MCF 10A (cell line): ENCODE measurements around the gene NDUFS8. TPM values are rescaled to one million over a fixed set of nuclear protein-coding genes. Genes with fewer than 3 reads are reported as not detected.
"Not testable (repeated sequence)": the region's sequence is repeated elsewhere in the genome, so short reads cannot be mapped to it uniquely, and the experiment has no call there.

ENCODE experiments used
- Bru-seq: library from RNA; stranded (reverse); fragments of 400-500 nt; gene quantifications from one replicate; lab custom pipeline; 2021; lab: Mats Ljungman, UMichigan
- BruChase-seq, 2 experiments: library from RNA; stranded (reverse); fragments of 400-500 nt; gene quantifications; one replicate each; lab custom pipeline; 2021; lab: Mats Ljungman, UMichigan
- BruUV-seq: library from RNA; stranded (reverse); fragments of 400-500 nt; replicated peaks from 2 replicates; lab custom pipeline; 2021; lab: Mats Ljungman, UMichigan
- CTCF ChIA-PET: fragments of 300-600 bp; sonication (Branson Sonifier 250); formaldehyde crosslinking; extraction: SDS; loops from one replicate; lab custom pipeline; 2021; ENCODE audit warnings: antibody characterized with exemption, inconsistent platforms; lab: Yijun Ruan, JAX
- POLR2A ChIA-PET: fragments of 300-600, 350-650 bp; sonication (Branson Sonifier 250); formaldehyde crosslinking; extraction: SDS; loops from one replicate; lab custom pipeline; 2020; ENCODE audit warnings: antibody characterized with exemption, inconsistent platforms; lab: Yijun Ruan, JAX
- DNase-seq: peaks from one replicate; pipeline ENCODE4 v3.0.0-alpha.2; 2018; ENCODE audit not compliant: unreplicated experiment
- H3K27ac Mint-ChIP-seq: one replicate; pipeline ENCODE4 v1.8.0; 2022; ENCODE audit warnings: mild to moderate bottlenecking, low read depth, mixed read lengths; ENCODE audit not compliant: unreplicated experiment
- H3K27me3 Mint-ChIP-seq: one replicate; pipeline ENCODE4 v1.8.0; 2022; ENCODE audit warnings: mixed read lengths; ENCODE audit not compliant: insufficient read depth, unreplicated experiment
- H3K36me3 Mint-ChIP-seq: one replicate; pipeline ENCODE4 v1.8.0; 2022; ENCODE audit warnings: mild to moderate bottlenecking, moderate library complexity, mixed read lengths; ENCODE audit not compliant: insufficient read depth, unreplicated experiment
- H3K4me1 Mint-ChIP-seq: one replicate; pipeline ENCODE4 v1.8.0; 2022; ENCODE audit warnings: mixed read lengths; ENCODE audit not compliant: insufficient read depth, unreplicated experiment
- H3K4me3 Mint-ChIP-seq: one replicate; pipeline ENCODE4 v1.8.0; 2022; ENCODE audit warnings: mild to moderate bottlenecking, moderate library complexity, mixed read lengths; ENCODE audit not compliant: unreplicated experiment
- H3K9me3 Mint-ChIP-seq: one replicate; pipeline ENCODE4 v1.8.0; 2022; ENCODE audit warnings: mixed read lengths; ENCODE audit not compliant: unreplicated experiment
- CTCF ChIP-seq: fragments of 200-600 bp; IDR thresholded peaks from one replicate; pipeline ENCODE4 v1.8.0; 2022; ENCODE audit warnings: antibody characterized with exemption, mild to moderate bottlenecking; ENCODE audit not compliant: unreplicated experiment
- intact Hi-C: fragments of 100-400 bp; cut with micrococcal nuclease; formaldehyde crosslinking; loops from 2 replicates; pipeline ENCODE4 v1.14.1; 2022
- long read RNA-seq: library from polyadenylated mRNA; stranded (forward); transcript quantifications from one replicate; pipeline ENCODE4 v2.0.0, GENCODE V29; 2022
- total RNA-seq: library from RNA; stranded (reverse); gene quantifications from 2 replicates; pipeline ENCODE4 v1.2.3, GENCODE V29; 2022

The NDUFS8 gene
- total RNA-seq: 211 and 229 TPM in 2 replicates
- percentile 74 among the genes with signal in this experiment for Bru-seq, nascent RNA
- BruChase-seq, experiment 1, labeled RNA remaining after a 6-hour chase: percentile 75 among the genes with signal in this experiment
- percentile 68 among the genes with signal in this experiment for BruChase-seq, experiment 2, labeled RNA remaining after a 2-hour chase
- long read RNA-seq, transcript NDUFS8-207 (7 exons, 689 nt): minor isoform, 22 of 356 reads
- long read RNA-seq, transcript NDUFS8-201 (7 exons, 791 nt): major isoform, 245 of 356 reads
- long read RNA-seq, partial matches to known transcripts: 45 of 356 reads
- long read RNA-seq, other reads (novel, unspliced or antisense): 39 of 356 reads

- Mint-ChIP-seq H3K4me1 (peaks cover 26% of the 10 kb centered on the region), H3K27ac (peak within 1 kb of the TSS; percentile 89), H3K27me3 (no peaks in the 10 kb centered on the region), H3K36me3 (peaks cover 40% of the 10 kb centered on the region), H3K4me3 (peak within 1 kb of the TSS; percentile 92), H3K9me3 (no peaks in the 10 kb centered on the region)
- intact Hi-C loops: loop anchor here (1.0 kb wide), 1 partner anchor 21 kb away; no protein-coding TSS in a partner anchor
- DNase-seq: peak; percentile 99
- ChIA-PET POLR2A (interaction anchor here (0.7 to 3.8 kb wide), 9 partner anchors 9 to 493 kb away, joined by 3 to 59 read pairs (median 4); partner anchors contain the start of genes ALDH3B1 and TCIRG1), CTCF (interaction anchor here (0.9 to 1.9 kb wide), 2 partner anchors 8 to 20 kb away, joined by 3 to 10 read pairs; partner anchors contain the start of gene ALDH3B1)
- no TSS peak for BruUV-seq
- no peak for TF ChIP-seq CTCF
These were observed at the start of gene NDUFS8 for GRCh38 chr11:68030318-68031143. NDUFS8 (plus strand) TSS chr11:68030681; CDS start chr11:68032152, 1,471 bp downstream.

GRCh38 chr11:67981226-67981625, 49.3 kb upstream of the NDUFS8 start:
- CTCF ChIA-PET: interaction anchor here (1.7 kb wide), 1 partner anchor 13 kb away, joined by 5 read pairs; no protein-coding TSS in a partner anchor
- H3K27ac Mint-ChIP-seq, intact Hi-C loops, DNase-seq, BruUV-seq, H3K36me3 Mint-ChIP-seq, H3K4me3 Mint-ChIP-seq, H3K4me1 Mint-ChIP-seq, POLR2A ChIA-PET, H3K9me3 Mint-ChIP-seq: not testable (repeated sequence)
- peaks cover 14% of the 10 kb centered on the region for H3K27me3 Mint-ChIP-seq

GRCh38 chr11:67982255-67982857, 48.1 kb upstream of the NDUFS8 start:
- H3K36me3 Mint-ChIP-seq, DNase-seq, BruUV-seq, H3K4me3 Mint-ChIP-seq, H3K9me3 Mint-ChIP-seq, POLR2A ChIA-PET, H3K27ac Mint-ChIP-seq, H3K4me1 Mint-ChIP-seq, intact Hi-C loops: not testable (repeated sequence)
- CTCF ChIA-PET: interaction anchor here (1.7 kb wide), 1 partner anchor 12 kb away, joined by 5 read pairs; no protein-coding TSS in a partner anchor
- H3K27me3 Mint-ChIP-seq: peaks cover 14% of the 10 kb centered on the region

DNA sequence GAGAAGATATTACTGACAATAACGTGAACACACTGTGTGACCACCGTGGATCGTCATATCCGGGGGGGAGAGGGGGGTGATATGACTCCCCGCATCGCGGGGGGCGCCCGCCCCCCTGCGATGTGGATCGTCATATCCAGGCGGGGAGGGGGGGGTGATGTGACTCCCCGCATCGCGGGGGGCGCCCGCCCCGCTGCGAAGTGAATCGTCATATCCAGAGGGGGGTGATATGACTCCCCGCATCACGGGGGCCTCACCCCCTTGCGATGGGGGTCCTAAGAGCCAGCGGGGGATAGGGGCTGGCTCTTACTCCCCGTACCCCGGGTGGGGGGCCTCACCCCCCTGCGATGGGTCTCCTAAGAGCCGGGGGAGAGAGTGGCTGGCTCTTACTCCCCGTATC, 46.5 kb upstream of the NDUFS8 start:
- no peaks in the 10 kb centered on the region for H3K4me1 Mint-ChIP-seq
- ChIA-PET POLR2A (no interaction called here), CTCF (no interaction called here)
- peaks cover 5% of the 10 kb centered on the region for H3K36me3 Mint-ChIP-seq
- H3K27ac Mint-ChIP-seq: no peak overlapping the region
- BruUV-seq: no TSS peak
- TF ChIP-seq CTCF: no peak
- no peak for DNase-seq
- intact Hi-C loops: no loop called here
- H3K9me3 Mint-ChIP-seq: no peaks in the 10 kb centered on the region
- peaks cover 14% of the 10 kb centered on the region for H3K27me3 Mint-ChIP-seq
- no peak overlapping the region for H3K4me3 Mint-ChIP-seq

- CTCF ChIA-PET, H3K9me3 Mint-ChIP-seq, H3K4me3 Mint-ChIP-seq, DNase-seq, H3K36me3 Mint-ChIP-seq, H3K27ac Mint-ChIP-seq, POLR2A ChIA-PET, H3K4me1 Mint-ChIP-seq, intact Hi-C loops, BruUV-seq: not testable (repeated sequence)
- peaks cover 14% of the 10 kb centered on the region for H3K27me3 Mint-ChIP-seq
These were observed 45.2 kb upstream of the NDUFS8 start for GRCh38 chr11:67985302-67985701.

DNA sequence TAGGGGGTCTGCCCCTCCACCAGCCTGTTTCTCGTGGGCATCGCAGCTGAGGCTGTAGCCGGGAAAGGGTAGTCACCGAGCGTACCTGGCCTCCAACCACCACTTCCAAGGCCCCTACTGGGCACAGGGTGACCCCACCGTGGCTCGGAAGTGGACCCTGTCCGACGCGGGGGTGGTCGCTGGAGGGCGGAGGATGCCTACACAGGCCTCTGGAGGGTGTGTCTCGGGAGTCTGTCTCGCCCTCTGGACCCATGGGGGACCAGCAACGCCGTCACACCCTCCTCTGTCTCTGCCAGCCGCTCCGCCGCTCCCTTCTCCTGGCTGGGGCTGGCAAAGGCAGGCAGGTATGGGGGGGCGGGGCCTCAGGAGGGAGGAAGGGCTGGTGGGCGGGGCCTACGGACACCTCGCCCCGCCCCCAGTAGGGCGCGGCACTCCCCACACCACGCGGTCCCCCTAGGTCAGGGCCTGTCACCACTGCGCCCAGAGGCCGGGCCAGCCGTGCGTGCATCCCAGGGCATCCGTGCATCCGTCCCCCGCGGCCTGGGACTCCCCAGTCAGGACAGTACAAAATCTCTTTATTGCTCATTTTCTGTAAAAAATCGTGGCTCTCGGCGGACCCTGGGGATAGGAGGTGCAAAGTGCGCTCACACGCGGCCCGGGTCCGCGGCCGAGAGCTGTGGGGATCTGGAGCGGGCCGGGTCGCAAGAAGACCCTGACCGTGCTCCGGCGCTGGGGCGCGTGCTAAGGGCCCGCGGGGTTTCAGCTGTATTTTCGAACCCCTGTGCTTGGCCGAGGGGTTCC, 39.7 kb upstream of the NDUFS8 start:
- POLR2A ChIA-PET, DNase-seq, BruUV-seq, H3K27ac Mint-ChIP-seq, H3K4me1 Mint-ChIP-seq, H3K4me3 Mint-ChIP-seq, CTCF ChIA-PET, H3K36me3 Mint-ChIP-seq, H3K9me3 Mint-ChIP-seq, H3K27me3 Mint-ChIP-seq, intact Hi-C loops: not testable (repeated sequence)
